Choroid plexus epithelial cell (primary cell): ENCODE data around the gene GTPBP1.

Source experiments
- DNase-seq: peaks from one replicate; pipeline ENCODE4 v3.0.0-alpha.2; 2010; ENCODE audit warnings: low read depth
- H3K4me3 ChIP-seq: 2 replicates; pipeline ENCODE4 v1.5.1; 2011; ENCODE audit warnings: low read depth, mild to moderate bottlenecking, control low read depth, low read length, moderate library complexity
- CTCF ChIP-seq: conservative IDR thresholded peaks from 2 replicates; pipeline ENCODE4 v1.5.1; 2011; ENCODE audit warnings: low read depth, mild to moderate bottlenecking, control low read depth, inconsistent platforms, low read length, moderate library complexity

GTPBP1 gene

GRCh38 chr22:38729946-38730345 is 24.2 kb downstream of the GTPBP1 start:
- H3K4me3 ChIP-seq, result no peak overlapping the region
- DNase-seq, result no peak
- no peak for TF ChIP-seq CTCF

- H3K4me3 ChIP-seq, result no peak overlapping the region
- no peak for TF ChIP-seq CTCF
- DNase-seq, result no peak
Observed at GRCh38 chr22:38730411-38730871, 24.7 kb downstream of the GTPBP1 start.

- DNase-seq, result no peak
- no peak for TF ChIP-seq CTCF
- H3K4me3 ChIP-seq, result no peak overlapping the region
Observed at GRCh38 chr22:38731703-38732161, 26.0 kb downstream of the GTPBP1 start.

GRCh38 chr22:38732251-38732815 is 26.6 kb downstream of the GTPBP1 start:
- H3K4me3 ChIP-seq, result no peak overlapping the region
- no peak for DNase-seq
- TF ChIP-seq CTCF, result no peak

GRCh38 chr22:38733329-38733723 is 27.6 kb downstream of the GTPBP1 start:
- peak; percentile 79 for TF ChIP-seq CTCF
- peak; percentile 40 for DNase-seq
- no peak overlapping the region for H3K4me3 ChIP-seq

- no peak for TF ChIP-seq CTCF
- no peak for DNase-seq
- no peak overlapping the region for H3K4me3 ChIP-seq
Observed at GRCh38 chr22:38733724-38734381, 28.1 kb downstream of the GTPBP1 start.
